Measurements from ENCODE around the gene NEUROG3.

DNA sequence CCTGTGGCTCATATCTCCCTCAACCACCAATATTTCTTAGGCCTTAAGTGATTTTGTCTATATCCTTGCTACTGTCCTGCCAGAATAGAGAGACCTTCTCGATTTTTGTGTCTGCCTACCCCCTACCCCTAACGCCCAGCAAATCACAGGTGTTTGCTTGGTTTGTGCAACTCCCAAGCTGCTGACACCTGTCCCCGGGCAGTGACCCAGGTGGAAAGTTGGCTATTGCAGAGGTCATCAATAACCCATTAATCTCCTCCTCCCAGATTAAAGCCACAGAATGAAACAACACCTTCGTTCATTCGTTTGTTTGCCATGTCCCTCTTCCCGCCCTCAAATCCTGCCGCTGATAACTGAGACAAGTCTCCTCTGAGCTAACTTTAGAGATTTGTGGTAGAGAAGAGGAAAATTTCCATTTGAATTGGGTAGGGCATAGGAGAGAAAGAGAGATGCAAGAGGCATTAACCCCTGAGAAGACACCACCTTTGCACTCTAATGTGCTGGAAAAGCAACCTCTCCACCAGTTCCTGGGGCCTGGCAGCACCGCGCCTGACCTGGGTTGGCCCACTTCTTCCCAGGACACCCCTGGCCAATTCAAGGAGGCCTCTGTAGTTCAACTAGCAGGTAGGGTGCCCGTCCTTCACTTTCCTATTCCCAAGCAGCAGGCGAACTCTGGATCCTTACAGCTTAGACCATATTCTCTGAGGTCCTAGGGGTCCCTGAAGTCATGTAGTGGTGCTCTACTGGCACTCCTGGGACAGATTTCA, 3.0 kb downstream of the NEUROG3 start:
- no peak for TF ChIP-seq POLR2A (IDR thresholded peaks at IDR 0.05; ENCODE audit: low read length)
- no peak for TF ChIP-seq GATA1 (IDR thresholded peaks at IDR 0.05; ENCODE audit: low read depth, low read length)
